GM12891 (cell line): ENCODE results near the gene IL1F10.

Experiments
- PAX5 ChIP-seq: IDR thresholded peaks from 2 replicates; pipeline ENCODE4 v1.6.1; 2011; ENCODE audit warnings: low read length, moderate library complexity, mild to moderate bottlenecking; ENCODE audit not compliant: insufficient read depth, severe bottlenecking
- POLR2A ChIP-seq: IDR thresholded peaks from 2 replicates; pipeline ENCODE4 v1.6.1; 2011; ENCODE audit warnings: low read depth, low read length, control low read depth
- POLR2AphosphoS5 ChIP-seq: IDR thresholded peaks from 2 replicates; pipeline ENCODE4 v1.6.1; 2011; ENCODE audit warnings: low read depth, low read length, control low read depth
- TAF1 ChIP-seq: IDR thresholded peaks from 2 replicates; pipeline ENCODE4 v1.6.1; 2011; ENCODE audit warnings: low read depth, low read length, control low read depth

DNA sequence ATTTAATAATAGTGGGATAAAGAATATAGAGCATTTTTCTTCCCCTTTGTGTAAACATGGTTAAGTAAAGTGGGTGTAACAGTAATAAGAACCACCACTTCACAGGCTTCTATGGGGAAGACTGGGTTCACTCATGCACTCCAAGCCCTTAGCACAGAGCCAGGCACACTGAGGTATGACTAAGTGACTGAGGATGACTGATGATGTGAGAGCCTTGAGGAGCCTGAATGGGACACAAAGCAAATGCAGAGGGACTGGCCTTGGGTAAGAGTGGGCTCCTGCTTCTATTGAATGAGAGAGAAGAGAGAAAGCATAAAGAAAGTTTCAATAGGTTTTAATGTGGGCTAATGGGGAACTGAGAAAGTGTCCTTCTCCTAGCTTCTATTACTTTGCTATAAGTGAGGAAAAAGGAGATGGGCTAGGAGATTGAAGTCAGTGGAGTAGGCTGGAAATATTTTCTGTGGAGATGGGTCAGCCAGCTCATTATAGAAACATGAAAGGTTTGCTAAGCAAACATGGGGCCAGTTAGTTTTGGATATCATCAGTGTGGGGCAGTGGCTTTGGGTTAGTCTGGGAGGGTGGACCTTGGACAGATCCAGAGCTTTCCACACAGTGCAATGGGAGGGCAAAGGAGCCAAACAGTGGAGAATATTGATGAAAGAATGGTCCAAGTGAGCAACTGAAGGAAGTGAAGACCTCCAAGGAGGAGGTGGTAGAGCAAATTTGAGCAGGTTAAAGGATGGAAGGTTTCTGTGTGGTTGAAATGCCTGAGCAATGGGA is 20.6 kb downstream of the IL1F10 start:
- no peak for TF ChIP-seq POLR2AphosphoS5
- no peak for TF ChIP-seq POLR2A
- TF ChIP-seq TAF1 = no peak
- TF ChIP-seq PAX5 = no peak
